Measurements from ENCODE around the gene SRPK2.

The SRPK2 gene

DNA sequence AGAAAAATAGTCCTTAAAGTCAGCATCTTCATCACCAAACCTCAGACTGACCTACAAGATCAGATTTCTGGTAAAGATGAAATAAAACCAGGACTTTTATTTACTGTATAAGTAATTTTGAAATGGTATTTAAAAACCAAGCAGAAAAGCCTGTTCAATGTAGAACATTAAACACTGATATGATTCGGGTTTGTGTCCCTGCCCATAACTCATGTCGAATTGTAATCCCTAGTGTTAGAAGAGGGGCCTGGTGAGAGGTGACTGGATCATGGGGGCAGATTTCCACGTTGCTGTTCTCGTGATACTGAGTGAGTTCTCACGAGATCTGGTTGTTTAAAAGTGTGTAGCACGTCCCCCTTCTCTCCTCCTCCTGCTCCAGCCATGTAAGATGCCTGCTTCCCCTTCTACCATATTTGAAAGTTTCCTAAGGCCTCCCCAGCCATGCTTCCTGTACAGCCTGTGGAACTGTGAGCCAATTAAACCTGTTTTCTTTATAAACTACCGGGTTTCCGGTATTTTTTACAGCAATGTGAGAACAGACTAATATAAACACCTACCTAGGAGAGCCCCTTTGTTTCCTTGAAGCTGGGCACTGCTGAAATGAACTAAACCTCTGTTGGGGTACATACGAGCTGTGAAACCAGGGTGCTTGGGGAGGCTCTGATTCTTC, 254.6 kb downstream of the SRPK2 start (continued):
- TF ChIP-seq ZNF174 (tag by site-specific recombination; IDR thresholded peaks at IDR 0.05) (no peak), ZNF433 (tag by site-specific recombination; IDR thresholded peaks at IDR 0.05; ENCODE audit: low read depth) (no peak), WT1 (tag by site-specific recombination; IDR thresholded peaks at IDR 0.05) (no peak), ZNF777 (tag by site-specific recombination; IDR thresholded peaks at IDR 0.05; ENCODE audit: borderline replicate concordance) (no peak), ZNF830 (tag by site-specific recombination; IDR thresholded peaks at IDR 0.05; ENCODE audit: low read depth) (no peak), GLI4 (tag by site-specific recombination; IDR thresholded peaks at IDR 0.05) (no peak)

DNA sequence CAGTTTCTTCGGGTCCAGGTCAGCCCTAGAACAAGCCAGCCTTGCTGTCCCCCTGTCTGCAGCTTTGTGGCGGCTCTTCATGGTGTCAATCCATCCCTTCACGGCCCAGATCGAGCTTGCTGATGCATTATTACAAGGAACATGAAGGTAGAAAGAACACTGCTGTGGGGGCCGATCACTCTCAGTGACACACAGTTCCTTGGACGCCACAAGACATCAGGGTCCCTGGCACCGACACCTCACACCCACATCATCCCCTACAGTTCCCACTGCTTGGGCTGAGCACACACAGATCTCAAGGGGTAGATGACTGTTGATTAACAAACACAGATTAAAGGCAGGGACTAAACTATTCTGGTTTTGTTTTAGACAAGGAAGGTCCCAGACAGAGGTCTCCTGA, 255.4 kb downstream of the SRPK2 start:
- Histone ChIP-seq H3K4me1 (ENCODE audit: control insufficient read depth, insufficient read depth, low read length) (0 out of 2 replicates have a peak, but pooled peaks cover 3% of the 10 kb centered on the region), H3K27ac (ENCODE audit: extremely low read depth, low read depth, low read length) (no peak overlapping the region), H3K4me3 (ENCODE audit: low read depth, low read length) (no peak overlapping the region), H3K9me3 (ENCODE audit: control insufficient read depth, insufficient read depth, low read depth, low read length) (no peaks in the 10 kb centered on the region), H3K36me3 (ENCODE audit: control insufficient read depth in 2 of 2, insufficient read depth in 1 of 2, low read length in 2 of 2) (peaks cover 0 to 18% of the 10 kb centered on the region in 2 experiments; a peak in 1 of 3 replicates)
- ChIA-PET POLR2A (no interaction called here), CTCF (no interaction called here)
- TF ChIP-seq ZNF560 (tag by site-specific recombination; IDR thresholded peaks at IDR 0.05; ENCODE audit: borderline replicate concordance) (no peak), ZNF366 (tag by site-specific recombination; conservative IDR thresholded peaks at IDR 0.05) (no peak), ZNF138 (tag by site-specific recombination; IDR thresholded peaks at IDR 0.05; ENCODE audit: borderline replicate concordance) (no peak), EGR2 (tag by site-specific recombination; IDR thresholded peaks at IDR 0.05; ENCODE audit: low read depth) (no peak), GLIS2 (tag by site-specific recombination; IDR thresholded peaks at IDR 0.05) (no peak), ZNF184 (tag by site-specific recombination; IDR thresholded peaks at IDR 0.05) (no peak), ZNF2 (tag by site-specific recombination; IDR thresholded peaks at IDR 0.05) (no peak), ZNF248 (tag by site-specific recombination; IDR thresholded peaks at IDR 0.05) (no peak), ZNF175 (tag by site-specific recombination; IDR thresholded peaks at IDR 0.05) (no peak), OVOL3 (tag by site-specific recombination; IDR thresholded peaks at IDR 0.05) (no peak), ZIC2 (tag by site-specific recombination; IDR thresholded peaks at IDR 0.05) (no peak), ZNF660 (tag by site-specific recombination; IDR thresholded peaks at IDR 0.05) (no peak), ZNF311 (tag by site-specific recombination; IDR thresholded peaks at IDR 0.05; ENCODE audit: borderline replicate concordance) (no peak), ZNF707 (tag by site-specific recombination; IDR thresholded peaks at IDR 0.05) (no peak), REPIN1 (tag by site-specific recombination; IDR thresholded peaks at IDR 0.05; ENCODE audit: low read depth) (no peak)
- TF ChIP-seq, protein P1, sequence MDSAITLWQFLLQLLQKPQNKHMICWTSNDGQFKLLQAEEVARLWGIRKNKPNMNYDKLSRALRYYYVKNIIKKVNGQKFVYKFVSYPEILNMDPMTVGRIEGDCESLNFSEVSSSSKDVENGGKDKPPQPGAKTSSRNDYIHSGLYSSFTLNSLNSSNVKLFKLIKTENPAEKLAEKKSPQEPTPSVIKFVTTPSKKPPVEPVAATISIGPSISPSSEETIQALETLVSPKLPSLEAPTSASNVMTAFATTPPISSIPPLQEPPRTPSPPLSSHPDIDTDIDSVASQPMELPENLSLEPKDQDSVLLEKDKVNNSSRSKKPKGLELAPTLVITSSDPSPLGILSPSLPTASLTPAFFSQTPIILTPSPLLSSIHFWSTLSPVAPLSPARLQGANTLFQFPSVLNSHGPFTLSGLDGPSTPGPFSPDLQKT (IDR thresholded peaks at IDR 0.05; ENCODE audit: borderline replicate concordance, low read depth, low read length), result no peak
- TF ChIP-seq, protein P2, sequence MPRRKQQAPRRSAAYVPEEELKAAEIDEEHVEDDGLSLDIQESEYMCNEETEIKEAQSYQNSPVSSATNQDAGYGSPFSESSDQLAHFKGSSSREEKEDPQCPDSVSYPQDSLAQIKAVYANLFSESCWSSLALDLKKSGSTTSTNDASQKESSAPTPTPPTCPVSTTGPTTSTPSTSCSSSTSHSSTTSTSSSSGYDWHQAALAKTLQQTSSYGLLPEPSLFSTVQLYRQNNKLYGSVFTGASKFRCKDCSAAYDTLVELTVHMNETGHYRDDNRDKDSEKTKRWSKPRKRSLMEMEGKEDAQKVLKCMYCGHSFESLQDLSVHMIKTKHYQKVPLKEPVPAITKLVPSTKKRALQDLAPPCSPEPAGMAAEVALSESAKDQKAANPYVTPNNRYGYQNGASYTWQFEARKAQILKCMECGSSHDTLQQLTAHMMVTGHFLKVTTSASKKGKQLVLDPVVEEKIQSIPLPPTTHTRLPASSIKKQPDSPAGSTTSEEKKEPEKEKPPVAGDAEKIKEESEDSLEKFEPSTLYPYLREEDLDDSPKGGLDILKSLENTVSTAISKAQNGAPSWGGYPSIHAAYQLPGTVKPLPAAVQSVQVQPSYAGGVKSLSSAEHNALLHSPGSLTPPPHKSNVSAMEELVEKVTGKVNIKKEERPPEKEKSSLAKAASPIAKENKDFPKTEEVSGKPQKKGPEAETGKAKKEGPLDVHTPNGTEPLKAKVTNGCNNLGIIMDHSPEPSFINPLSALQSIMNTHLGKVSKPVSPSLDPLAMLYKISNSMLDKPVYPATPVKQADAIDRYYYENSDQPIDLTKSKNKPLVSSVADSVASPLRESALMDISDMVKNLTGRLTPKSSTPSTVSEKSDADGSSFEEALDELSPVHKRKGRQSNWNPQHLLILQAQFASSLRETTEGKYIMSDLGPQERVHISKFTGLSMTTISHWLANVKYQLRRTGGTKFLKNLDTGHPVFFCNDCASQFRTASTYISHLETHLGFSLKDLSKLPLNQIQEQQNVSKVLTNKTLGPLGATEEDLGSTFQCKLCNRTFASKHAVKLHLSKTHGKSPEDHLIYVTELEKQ (tag by site-specific recombination; IDR thresholded peaks at IDR 0.05; ENCODE audit: borderline replicate concordance), result no peak

Data from HEK293 (cell line).